ENCODE results near the gene CREG2.

CREG2 gene

GRCh38 chr2:101330253-101330933, 56.9 kb downstream of the CREG2 start:
- no peaks in the 10 kb centered on the region for H3K27me3 ChIP-seq (ENCODE audit: low read depth, low read length)
- no peaks in the 10 kb centered on the region for H3K79me2 ChIP-seq (ENCODE audit: low read length)
- no peak overlapping the region for H3K27ac ChIP-seq (ENCODE audit: low read length)
- H3K36me3 ChIP-seq (replicated peaks; ENCODE audit: low read depth, low read length): no peaks in the 10 kb centered on the region
- no peak overlapping the region for H3K4me2 ChIP-seq (ENCODE audit: low read length)
- no peak overlapping the region for H3K9ac ChIP-seq (ENCODE audit: low read length)
- H2AFZ ChIP-seq (ENCODE audit: low read depth, low read length): no peak overlapping the region
- H4K20me1 ChIP-seq (ENCODE audit: insufficient read depth, low read length): no peaks in the 10 kb centered on the region
- H3K4me1 ChIP-seq (ENCODE audit: low read length): peaks cover 15% of the 10 kb centered on the region
- peaks cover 6% of the 10 kb centered on the region; the same call in 1 of the 2 replicates for H3K9me3 ChIP-seq (ENCODE audit: insufficient read depth, low read length)
- TF ChIP-seq CTCF (IDR thresholded peaks at IDR 0.05; ENCODE audit: low read depth, low read length) (no peak), EZH2phosphoT487 (IDR thresholded peaks at IDR 0.05; ENCODE audit: low read depth) (no peak)
- H3K4me3 ChIP-seq (ENCODE audit: low read length): no peak overlapping the region

GRCh38 chr2:101329026-101329425, 58.3 kb downstream of the CREG2 start:
- TF ChIP-seq EZH2phosphoT487 (IDR thresholded peaks at IDR 0.05; ENCODE audit: low read depth) (no peak), CTCF (IDR thresholded peaks at IDR 0.05; ENCODE audit: low read depth, low read length) (no peak)
- H3K36me3 ChIP-seq (replicated peaks; ENCODE audit: low read depth, low read length): no peaks in the 10 kb centered on the region
- no peak overlapping the region for H2AFZ ChIP-seq (ENCODE audit: low read depth, low read length)
- no peak overlapping the region for H3K27ac ChIP-seq (ENCODE audit: low read length)
- peaks cover 6% of the 10 kb centered on the region; the same call in 1 of the 2 replicates for H3K9me3 ChIP-seq (ENCODE audit: insufficient read depth, low read length)
- peaks cover 15% of the 10 kb centered on the region for H3K4me1 ChIP-seq (ENCODE audit: low read length)
- H3K27me3 ChIP-seq (ENCODE audit: low read depth, low read length): no peaks in the 10 kb centered on the region
- H3K4me2 ChIP-seq (ENCODE audit: low read length): no peak overlapping the region; the same call in 1 of the 2 replicates
- no peaks in the 10 kb centered on the region for H3K79me2 ChIP-seq (ENCODE audit: low read length)
- H4K20me1 ChIP-seq (ENCODE audit: insufficient read depth, low read length): no peaks in the 10 kb centered on the region
- no peak overlapping the region for H3K9ac ChIP-seq (ENCODE audit: low read length)
- no peak overlapping the region for H3K4me3 ChIP-seq (ENCODE audit: low read length)

GRCh38 chr2:101328474-101329007, 58.8 kb downstream of the CREG2 start:
- Histone ChIP-seq H3K4me1 (ENCODE audit: low read length) (peaks cover 15% of the 10 kb centered on the region), H2AFZ (ENCODE audit: low read depth, low read length) (peak overlapping the region; percentile 64), H3K36me3 (replicated peaks; ENCODE audit: low read depth, low read length) (no peaks in the 10 kb centered on the region), H3K27me3 (ENCODE audit: low read depth, low read length) (no peaks in the 10 kb centered on the region), H3K4me3 (ENCODE audit: low read length) (no peak overlapping the region), H3K9ac (ENCODE audit: low read length) (no peak overlapping the region), H3K4me2 (ENCODE audit: low read length) (peak overlapping the region; percentile 39), H3K27ac (ENCODE audit: low read length) (no peak overlapping the region), H3K9me3 (ENCODE audit: insufficient read depth, low read length) (peaks cover 6% of the 10 kb centered on the region; the same call in 1 of the 2 replicates), H3K79me2 (ENCODE audit: low read length) (no peaks in the 10 kb centered on the region), H4K20me1 (ENCODE audit: insufficient read depth, low read length) (no peaks in the 10 kb centered on the region)
- TF ChIP-seq CTCF (IDR thresholded peaks at IDR 0.05; ENCODE audit: low read depth, low read length): no peak
- no peak for TF ChIP-seq EZH2phosphoT487 (IDR thresholded peaks at IDR 0.05; ENCODE audit: low read depth)

- Histone ChIP-seq H3K4me2 (ENCODE audit: low read length) (peak overlapping the region; percentile 39), H3K9ac (ENCODE audit: low read length) (no peak overlapping the region), H3K79me2 (ENCODE audit: low read length) (no peaks in the 10 kb centered on the region), H3K4me3 (ENCODE audit: low read length) (no peak overlapping the region), H3K36me3 (replicated peaks; ENCODE audit: low read depth, low read length) (no peaks in the 10 kb centered on the region), H3K27ac (ENCODE audit: low read length) (no peak overlapping the region), H4K20me1 (ENCODE audit: insufficient read depth, low read length) (no peaks in the 10 kb centered on the region), H2AFZ (ENCODE audit: low read depth, low read length) (peak overlapping the region; percentile 64), H3K9me3 (ENCODE audit: insufficient read depth, low read length) (peaks cover 6% of the 10 kb centered on the region; the same call in 1 of the 2 replicates), H3K27me3 (ENCODE audit: low read depth, low read length) (no peaks in the 10 kb centered on the region), H3K4me1 (ENCODE audit: low read length) (peaks cover 15% of the 10 kb centered on the region)
- no peak for TF ChIP-seq EZH2phosphoT487 (IDR thresholded peaks at IDR 0.05; ENCODE audit: low read depth)
- no peak for TF ChIP-seq CTCF (IDR thresholded peaks at IDR 0.05; ENCODE audit: low read depth, low read length)
Observed at GRCh38 chr2:101327863-101328394, 59.4 kb downstream of the CREG2 start.
